Activated naive CD4-positive, alpha-beta T cell treated with anti-CD3 and anti-CD28 coated beads, Interleukin-2, amount 10 ng/mL, durations not matched to agents 7 days and 5 days (primary cell): ENCODE results near the gene TMOD2.
A peak's percentile ranks its signal among the peaks of the same experiment; 100 is the strongest.

Source experiments
- CTCF ChIA-PET: fragments of 350-600 bp; sonication (Branson Sonifier 250); formaldehyde crosslinking; loops from one replicate; lab custom pipeline; 2021; ENCODE audit warnings: antibody characterized with exemption; lab: Charles Lee
- DNase-seq: peaks from one replicate; pipeline ENCODE4 v3.0.0-alpha.2; 2020
- H3K27ac Mint-ChIP-seq: one replicate; pipeline ENCODE4 v1.8.0; 2021; ENCODE audit warnings: mild to moderate bottlenecking, moderate library complexity, mixed read lengths
- H3K27me3 Mint-ChIP-seq: one replicate; pipeline ENCODE4 v1.8.0; 2021; ENCODE audit warnings: mild to moderate bottlenecking, mixed read lengths
- H3K36me3 Mint-ChIP-seq: one replicate; pipeline ENCODE4 v1.8.0; 2021; ENCODE audit warnings: mixed read lengths
- H3K4me1 Mint-ChIP-seq: one replicate; pipeline ENCODE4 v1.8.0; 2021; ENCODE audit warnings: mixed read lengths
- H3K4me3 Mint-ChIP-seq: one replicate; pipeline ENCODE4 v1.8.0; 2021; ENCODE audit warnings: mild to moderate bottlenecking, moderate library complexity, mixed read lengths
- H3K9me3 Mint-ChIP-seq: one replicate; pipeline ENCODE4 v1.8.0; 2021; ENCODE audit warnings: mixed read lengths

Gene TMOD2

GRCh38 chr15:51798281-51798680, 46.9 kb downstream of the TMOD2 start:
- peaks cover 5% of the 10 kb centered on the region for H3K36me3 Mint-ChIP-seq

GRCh38 chr15:51799282-51800252, 48.2 kb downstream of the TMOD2 start:
- no peak for DNase-seq
- Mint-ChIP-seq H3K27me3 (no peaks in the 10 kb centered on the region), H3K9me3 (no peaks in the 10 kb centered on the region), H3K4me1 (peaks cover 9% of the 10 kb centered on the region), H3K4me3 (no peak overlapping the region), H3K27ac (no peak overlapping the region), H3K36me3 (peaks cover 7% of the 10 kb centered on the region)
- CTCF ChIA-PET = no interaction called here

More at GRCh38 chr15:51798281-51798680, 46.9 kb downstream of the TMOD2 start:
- H3K4me3 Mint-ChIP-seq = no peak overlapping the region
- H3K27me3 Mint-ChIP-seq = no peaks in the 10 kb centered on the region
- DNase-seq = no peak
- H3K4me1 Mint-ChIP-seq = peaks cover 9% of the 10 kb centered on the region
- no peak overlapping the region for H3K27ac Mint-ChIP-seq
- H3K9me3 Mint-ChIP-seq = no peaks in the 10 kb centered on the region
- CTCF ChIA-PET = no interaction called here

- Mint-ChIP-seq H3K27me3 (no peaks in the 10 kb centered on the region), H3K27ac (no peak overlapping the region), H3K9me3 (no peaks in the 10 kb centered on the region), H3K4me3 (no peak overlapping the region), H3K4me1 (peaks cover 12% of the 10 kb centered on the region), H3K36me3 (peaks cover 11% of the 10 kb centered on the region)
- CTCF ChIA-PET = interaction anchor here (1.3 kb wide), 1 partner anchor 24 kb away, joined by 3 read pairs; no protein-coding TSS in a partner anchor
- DNase-seq = no peak
These were observed 50.0 kb downstream of the TMOD2 start for GRCh38 chr15:51801391-51801835.

GRCh38 chr15:51802593-51802992, 51.2 kb downstream of the TMOD2 start:
- no peak overlapping the region for H3K27ac Mint-ChIP-seq
- no peak overlapping the region for H3K4me3 Mint-ChIP-seq
- CTCF ChIA-PET = interaction anchor here (0.6 to 1.3 kb wide), 2 partner anchors 25 to 115 kb away, joined by 3 read pairs; no protein-coding TSS in a partner anchor
- H3K36me3 Mint-ChIP-seq = peaks cover 12% of the 10 kb centered on the region
- H3K27me3 Mint-ChIP-seq = no peaks in the 10 kb centered on the region
- H3K9me3 Mint-ChIP-seq = no peaks in the 10 kb centered on the region
- peaks cover 13% of the 10 kb centered on the region for H3K4me1 Mint-ChIP-seq
- no peak for DNase-seq

- Mint-ChIP-seq H3K4me1 (peaks cover 4% of the 10 kb centered on the region), H3K27me3 (no peaks in the 10 kb centered on the region), H3K4me3 (no peak overlapping the region), H3K9me3 (no peaks in the 10 kb centered on the region), H3K36me3 (peaks cover 9% of the 10 kb centered on the region), H3K27ac (no peak overlapping the region)
- DNase-seq = no peak
- CTCF ChIA-PET = no interaction called here
These were observed 52.6 kb downstream of the TMOD2 start for GRCh38 chr15:51803965-51804364.

- CTCF ChIA-PET = no interaction called here
- no peak overlapping the region for H3K4me3 Mint-ChIP-seq
- peaks cover 4% of the 10 kb centered on the region for H3K4me1 Mint-ChIP-seq
- no peaks in the 10 kb centered on the region for H3K27me3 Mint-ChIP-seq
- H3K36me3 Mint-ChIP-seq = peaks cover 11% of the 10 kb centered on the region
- no peaks in the 10 kb centered on the region for H3K9me3 Mint-ChIP-seq
- H3K27ac Mint-ChIP-seq = no peak overlapping the region
- DNase-seq = no peak
These were observed 54.7 kb downstream of the TMOD2 start for GRCh38 chr15:51806123-51806522.

- Mint-ChIP-seq H3K27me3 (no peaks in the 10 kb centered on the region), H3K36me3 (peaks cover 6% of the 10 kb centered on the region), H3K27ac (no peak overlapping the region), H3K9me3 (no peaks in the 10 kb centered on the region), H3K4me3 (no peak overlapping the region), H3K4me1 (peaks cover 4% of the 10 kb centered on the region)
- no peak for DNase-seq
- CTCF ChIA-PET = interaction anchor here (1.2 kb wide), 1 partner anchor 33 kb away, joined by 3 read pairs; no protein-coding TSS in a partner anchor
These were observed 58.1 kb downstream of the TMOD2 start for GRCh38 chr15:51809457-51809856.

GRCh38 chr15:51812598-51812997, 61.2 kb downstream of the TMOD2 start:
- Mint-ChIP-seq H3K9me3 (no peaks in the 10 kb centered on the region), H3K36me3 (peaks cover 1% of the 10 kb centered on the region), H3K27me3 (no peaks in the 10 kb centered on the region), H3K4me3 (no peak overlapping the region), H3K4me1 (no peaks in the 10 kb centered on the region), H3K27ac (no peak overlapping the region)
- CTCF ChIA-PET = no interaction called here
- DNase-seq = no peak

- Mint-ChIP-seq H3K4me1 (no peaks in the 10 kb centered on the region), H3K4me3 (no peak overlapping the region), H3K9me3 (no peaks in the 10 kb centered on the region), H3K27me3 (no peaks in the 10 kb centered on the region), H3K27ac (no peak overlapping the region), H3K36me3 (peaks cover under 1% of the 10 kb centered on the region)
- no peak for DNase-seq
- CTCF ChIA-PET = no interaction called here
These were observed 63.2 kb downstream of the TMOD2 start for GRCh38 chr15:51814606-51815005.

GRCh38 chr15:51816611-51817010, 65.2 kb downstream of the TMOD2 start:
- Mint-ChIP-seq H3K4me1 (no peaks in the 10 kb centered on the region), H3K4me3 (no peak overlapping the region), H3K36me3 (peaks cover 8% of the 10 kb centered on the region), H3K27ac (no peak overlapping the region), H3K9me3 (peaks cover 16% of the 10 kb centered on the region), H3K27me3 (peaks cover 5% of the 10 kb centered on the region)
- no peak for DNase-seq
- CTCF ChIA-PET = no interaction called here

GRCh38 chr15:51818150-51818549, 66.8 kb downstream of the TMOD2 start:
- no peak for DNase-seq
- CTCF ChIA-PET = no interaction called here
- Mint-ChIP-seq H3K27ac (no peak overlapping the region), H3K4me3 (no peak overlapping the region), H3K36me3 (peaks cover 9% of the 10 kb centered on the region), H3K9me3 (peaks cover 20% of the 10 kb centered on the region), H3K27me3 (peaks cover 5% of the 10 kb centered on the region), H3K4me1 (no peaks in the 10 kb centered on the region)

- Mint-ChIP-seq H3K36me3 (peaks cover 7% of the 10 kb centered on the region), H3K27me3 (peaks cover 12% of the 10 kb centered on the region), H3K4me3 (no peak overlapping the region), H3K4me1 (peaks cover 9% of the 10 kb centered on the region), H3K27ac (no peak overlapping the region), H3K9me3 (peaks cover 13% of the 10 kb centered on the region)
- CTCF ChIA-PET = interaction anchor here (1.3 kb wide), 1 partner anchor 50 kb away, joined by 3 read pairs; no protein-coding TSS in a partner anchor
- DNase-seq = no peak
These were observed 74.3 kb downstream of the TMOD2 start for GRCh38 chr15:51825698-51826097.

GRCh38 chr15:51828621-51829375, 77.4 kb downstream of the TMOD2 start:
- Mint-ChIP-seq H3K36me3 (peaks cover 8% of the 10 kb centered on the region), H3K4me3 (peak overlapping the region; percentile 89), H3K27ac (peak overlapping the region; percentile 90), H3K9me3 (no peaks in the 10 kb centered on the region), H3K27me3 (peaks cover 10% of the 10 kb centered on the region), H3K4me1 (peaks cover 38% of the 10 kb centered on the region)
- CTCF ChIA-PET = no interaction called here
- no peak for DNase-seq
